Pancreas (tissue), 10 donors: ENCODE data around the gene RAMP3. TPM values are rescaled to one million over a fixed set of nuclear protein-coding genes. Genes with fewer than 3 reads are reported as not detected.

Experiments
- ATAC-seq, 4 donors: fragments of 200-7000 bp; cut with Tn5 transposase; one replicate each; pipeline versions ENCODE4 v1.8.0 to v1.9.1; 2020; ENCODE audit warnings: mild to moderate bottlenecking in 4 of 4, moderate library complexity in 4 of 4
- DNase-seq, 6 donors: peaks; one replicate each; pipeline ENCODE4 v3.0.0-alpha.2; 2020
- FAIRE-seq: peaks from 2 replicates; lab custom pipeline; 2012; peaks lifted over from hg19 to GRCh38; lab: Jason Lieb, UNC
- H3K27ac ChIP-seq, 4 donors: fragments of 200-600 bp; sonication (generic); 1 replicate in 3 of 4; 2 replicates in 1 of 4; pipeline versions ENCODE4 v1.5.0 to v1.8.0; 2020
- H3K27me3 ChIP-seq, 4 donors: fragments of 200-600 bp; one replicate each; pipeline ENCODE4 v1.8.0; 2021
- H3K36me3 ChIP-seq, 3 donors: fragments of 200-600 bp; sonication (generic) in 1 of 3; one replicate each; pipeline versions ENCODE4 v1.5.0 to v1.8.0; 2020 to 2021
- H3K4me1 ChIP-seq, 3 donors: fragments of 200-600 bp; one replicate each; pipeline ENCODE4 v1.8.0; 2021
- H3K4me3 ChIP-seq, 4 donors: fragments of 200-600 bp; sonication (generic) in 2 of 4; one replicate each; pipeline versions ENCODE4 v1.5.0 to v1.8.0; 2020 to 2021
- H3K9me3 ChIP-seq, 4 donors: fragments of 200-600 bp; one replicate each; pipeline ENCODE4 v1.8.0; 2021
- WGBS, 2 donors: extraction: QIAGEN DNeasy Blood & Tissue Kit; methylation state at CpG; one replicate each; pipeline ENCODE4 v1.1.7; 2013; 5-methylcytosine and 5-hydroxymethylcytosine counted together
- intact Hi-C, 3 donors: fragments of 100-400 bp; cut with DNase I; formaldehyde crosslinking; loops; one replicate each; pipeline versions ENCODE4 v1.11.1 to v1.14.2; 2022
- polyA plus RNA-seq, 2 donors: library from polyadenylated mRNA; stranded (reverse); fragments of 200-250 nt; gene quantifications; one replicate each; pipeline ENCODE4 v1.2.3, GENCODE V29; 2013
- total RNA-seq, 6 donors: library from RNA; stranded (reverse); fragmentation: NEBNext Ultra II Directional in 4 of 6; extraction: Animal tissue kit (Norgen Biotek cat#: 25700) in 4 of 6; gene quantifications; one replicate each; pipeline versions ENCODE4 v1.2.1 to v1.2.4, GENCODE V29; 2021 to 2023
- TF ChIP-seq, protein P1 (sequence below), 4 donors: fragments of 200-600 bp; sonication (generic) in 3 of 4; IDR thresholded peaks; one replicate each; pipeline versions ENCODE4 v1.5.0 to v1.8.0; 2021; ENCODE audit warnings: antibody characterized with exemption in 4 of 4
- donor health status: healthy with polysubstance abuse.
- donor health status: DM: no; HTN: no; CAD: no; lungs with moderate emphysema.
- donor health status: DM: no; HTN: no; CAD: no.
- donor health status: control.
- donor health status: control.
- donor health status: Bipolar disorder and iron deficiency.
- donor health status: DM: yes; HTN: yes; CAD: no.
- donor health status: DM: no; HTN: no; CAD: no.
- donor health status: DM: no; HTN: no; CAD: no.
- donor health status: DM: yes; HTN: yes; CAD: no.

The RAMP3 gene
- total and polyA plus RNA-seq, 8 donors = 4.1 to 41.1 (median 7.2) TPM

DNA sequence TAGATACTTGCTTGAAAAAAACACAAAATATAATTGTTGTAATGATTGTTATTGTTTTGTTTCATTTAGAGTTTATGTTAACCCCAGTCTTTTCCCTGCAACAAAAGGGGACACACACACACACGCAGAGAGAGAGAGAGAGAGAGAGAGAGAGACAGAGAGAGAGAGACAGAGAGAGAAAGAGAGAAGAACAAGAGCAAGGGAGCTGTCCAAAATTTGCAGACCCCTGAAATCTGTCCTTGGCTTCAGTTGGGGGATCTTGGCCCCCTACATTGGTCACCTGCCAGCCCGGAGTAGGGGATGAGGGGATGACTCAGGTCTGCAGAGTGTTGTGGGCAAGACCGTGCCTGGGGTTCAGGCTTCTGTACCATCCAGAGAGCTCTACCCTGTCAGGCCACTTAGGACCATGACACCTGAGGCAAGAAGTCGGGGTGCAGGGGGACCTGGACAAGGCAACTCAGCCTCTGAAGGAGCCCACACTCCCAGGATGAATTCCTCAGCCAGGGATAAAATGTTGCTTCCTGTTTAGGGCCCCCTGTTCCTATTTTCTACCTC lies 73.1 kb downstream of the RAMP3 start:
- intact Hi-C loops = no loop called here

DNA sequence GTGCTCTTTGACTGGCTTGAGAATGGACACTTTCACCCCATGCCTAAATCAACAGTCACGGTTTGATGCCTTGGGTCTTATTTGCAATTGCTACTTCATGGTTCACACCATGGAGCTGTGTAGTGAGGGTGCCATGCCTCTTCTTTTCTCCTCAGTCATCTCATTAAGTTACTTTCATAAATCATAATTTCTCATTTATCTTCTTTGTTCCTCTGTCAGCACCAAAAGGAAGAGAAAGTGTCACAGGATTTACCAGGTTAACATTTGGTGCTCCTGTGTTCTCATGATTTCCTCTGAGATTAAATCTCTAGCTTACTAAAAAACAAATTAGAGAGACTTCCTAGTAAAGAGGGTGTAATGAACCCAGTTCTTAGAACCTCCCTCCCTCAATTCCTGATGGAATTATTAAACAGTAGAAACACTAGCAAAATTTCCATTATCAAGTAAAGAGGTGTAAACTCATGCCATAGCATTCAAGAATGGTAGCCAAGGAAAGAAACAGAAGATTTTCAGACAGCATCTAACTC lies 75.7 kb downstream of the RAMP3 start:
- no peaks in the 10 kb centered on the region for H3K4me1 ChIP-seq
- 65 to 76% methylated on average over 1 of the region's 1 CpG for WGBS, 2 donors
- no peak overlapping the region for H3K27ac ChIP-seq
- no peaks in the 10 kb centered on the region for H3K9me3 ChIP-seq
- H3K4me3 ChIP-seq = no peak overlapping the region
- no peaks in the 10 kb centered on the region for H3K36me3 ChIP-seq
- FAIRE-seq (no peak), DNase-seq (no peak), ATAC-seq (no peak)
- peaks cover 0 to 5% (median 0%) of the 10 kb centered on the region in 4 donors for H3K27me3 ChIP-seq
- TF ChIP-seq, protein P1, sequence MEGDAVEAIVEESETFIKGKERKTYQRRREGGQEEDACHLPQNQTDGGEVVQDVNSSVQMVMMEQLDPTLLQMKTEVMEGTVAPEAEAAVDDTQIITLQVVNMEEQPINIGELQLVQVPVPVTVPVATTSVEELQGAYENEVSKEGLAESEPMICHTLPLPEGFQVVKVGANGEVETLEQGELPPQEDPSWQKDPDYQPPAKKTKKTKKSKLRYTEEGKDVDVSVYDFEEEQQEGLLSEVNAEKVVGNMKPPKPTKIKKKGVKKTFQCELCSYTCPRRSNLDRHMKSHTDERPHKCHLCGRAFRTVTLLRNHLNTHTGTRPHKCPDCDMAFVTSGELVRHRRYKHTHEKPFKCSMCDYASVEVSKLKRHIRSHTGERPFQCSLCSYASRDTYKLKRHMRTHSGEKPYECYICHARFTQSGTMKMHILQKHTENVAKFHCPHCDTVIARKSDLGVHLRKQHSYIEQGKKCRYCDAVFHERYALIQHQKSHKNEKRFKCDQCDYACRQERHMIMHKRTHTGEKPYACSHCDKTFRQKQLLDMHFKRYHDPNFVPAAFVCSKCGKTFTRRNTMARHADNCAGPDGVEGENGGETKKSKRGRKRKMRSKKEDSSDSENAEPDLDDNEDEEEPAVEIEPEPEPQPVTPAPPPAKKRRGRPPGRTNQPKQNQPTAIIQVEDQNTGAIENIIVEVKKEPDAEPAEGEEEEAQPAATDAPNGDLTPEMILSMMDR (IDR thresholded peaks at IDR 0.05) = no peak
- intact Hi-C loops = no loop called here

More for the DNA sequence above, 73.1 kb downstream of the RAMP3 start:
- no peak overlapping the region for H3K27ac ChIP-seq
- ATAC-seq (no peak), FAIRE-seq (no peak), DNase-seq (no peak)
- no peaks in the 10 kb centered on the region for H3K36me3 ChIP-seq
- H3K27me3 ChIP-seq = peaks cover 0 to 5% (median 0%) of the 10 kb centered on the region in 4 donors
- TF ChIP-seq, protein P1 (IDR thresholded peaks at IDR 0.05) = no peak
- no peaks in the 10 kb centered on the region for H3K4me1 ChIP-seq
- H3K9me3 ChIP-seq = no peaks in the 10 kb centered on the region
- no peak overlapping the region for H3K4me3 ChIP-seq
- WGBS, 2 donors = 56 to 58% methylated on average over 4 of the region's 4 CpGs

Other genes with a start within 250 kb of the RAMP3 start
- gene MYO1G, start 178.8 kb upstream of the RAMP3 start, total RNA-seq = 1 to 10 TPM in 4 of 6 donors, under 1 TPM in 2; 0.28 to 3.1 (median 1.1) TPM
- 1 to 10 TPM; 1.1 to 1.5 TPM for gene MYO1G, start 178.8 kb upstream of the RAMP3 start, polyA plus RNA-seq
- 10 to 100 TPM; 13.4 to 19.5 (median 14.8) TPM for gene CCM2, start 157.6 kb upstream of the RAMP3 start, total RNA-seq
- 10 to 100 TPM; 33.5 to 33.7 TPM for gene CCM2, start 157.6 kb upstream of the RAMP3 start, polyA plus RNA-seq
- 1 to 10 TPM in 4 of 6 donors, under 1 TPM in 2; 0.31 to 1.9 (median 1.2) TPM for gene NACAD, start 68.8 kb upstream of the RAMP3 start, total RNA-seq
- gene NACAD, start 68.8 kb upstream of the RAMP3 start, polyA plus RNA-seq = 1 to 10 TPM; 1.0 to 3.5 TPM
- 10 to 100 TPM; 15.6 to 36.2 (median 24.3) TPM for gene TBRG4, start 46.1 kb upstream of the RAMP3 start, total RNA-seq
- 10 to 100 TPM; 38.7 to 39.8 TPM for gene TBRG4, start 46.1 kb upstream of the RAMP3 start, polyA plus RNA-seq